CD14-positive monocyte (primary cell): ENCODE data around the gene STX1A. TPM values are rescaled to one million over a fixed set of nuclear protein-coding genes. Genes with fewer than 3 reads are reported as not detected.

Source experiments
- DNase-seq, 3 donors: peaks; one replicate each; pipeline ENCODE4 v3.0.0-alpha.2; 2011 to 2022
- H2AFZ ChIP-seq: 2 replicates; pipeline ENCODE4 v1.6.0; 2012; ENCODE audit warnings: mild to moderate bottlenecking, low read depth, low read length, inconsistent platforms; ENCODE audit not compliant: insufficient read depth, poor library complexity, severe bottlenecking
- H3K27ac ChIP-seq, 2 donors: 1 replicate in 1 of 2; 2 replicates in 1 of 2; pipeline ENCODE4 v1.5.1; 2012 to 2013; ENCODE audit warnings: low read length in 2 of 2, control low read depth in 1 of 2, inconsistent platforms in 1 of 2, low read depth in 1 of 2, mild to moderate bottlenecking in 1 of 2
- H3K27me3 ChIP-seq, 2 donors: one replicate each; pipeline versions ENCODE4 v1.6.0 to v1.6.1; 2011 to 2013; ENCODE audit warnings: low read length in 2 of 2; ENCODE audit not compliant: control insufficient read depth in 2 of 2, insufficient read depth in 2 of 2
- H3K36me3 ChIP-seq, 2 donors: replicated peaks in 1 of 2; 1 replicate in 1 of 2; 2 replicates in 1 of 2; pipeline versions ENCODE4 v1.5.1 to v1.6.1; 2012 to 2013; ENCODE audit warnings: low read length in 2 of 2, control low read depth in 1 of 2, inconsistent platforms in 1 of 2, mild to moderate bottlenecking in 1 of 2; ENCODE audit not compliant: insufficient read depth in 2 of 2, control insufficient read depth in 1 of 2
- H3K4me1 ChIP-seq, 2 donors: 1 replicate in 1 of 2; 2 replicates in 1 of 2; pipeline versions ENCODE4 v1.5.1 to v1.6.1; 2012 to 2013; ENCODE audit warnings: low read length in 2 of 2, control low read depth in 1 of 2, inconsistent platforms in 1 of 2, mild to moderate bottlenecking in 1 of 2, moderate library complexity in 1 of 2; ENCODE audit not compliant: insufficient read depth in 2 of 2, control insufficient read depth in 1 of 2
- H3K4me2 ChIP-seq: replicated peaks from 2 replicates; pipeline ENCODE3; 2012; ENCODE audit warnings: low read length, moderate library complexity, mild to moderate bottlenecking; ENCODE audit not compliant: poor library complexity, severe bottlenecking; ENCODE audit errors: extremely low read depth
- H3K4me3 ChIP-seq, 3 experiments: fragments of 200-600 bp in 1 of 3; sonication (generic) in 1 of 3; replicated peaks in 1 of 3; 1 replicate in 2 of 3; 2 replicates in 1 of 3; pipeline ENCODE4 v1.5.1; 2011 to 2013; ENCODE audit warnings: low read length in 3 of 3, mild to moderate bottlenecking in 3 of 3, control low read depth in 2 of 3, low read depth in 2 of 3, inconsistent platforms in 1 of 3, moderate library complexity in 1 of 3
- H3K79me2 ChIP-seq: 2 replicates; pipeline ENCODE4 v1.6.0; 2012; ENCODE audit warnings: mild to moderate bottlenecking, control low read depth, inconsistent platforms, low read length, moderate library complexity; ENCODE audit not compliant: insufficient read depth
- H3K9ac ChIP-seq: 2 replicates; pipeline ENCODE4 v1.6.0; 2017; ENCODE audit warnings: low read length, mild to moderate bottlenecking; ENCODE audit not compliant: insufficient read depth, poor library complexity, severe bottlenecking
- H3K9me3 ChIP-seq, 2 donors: replicated peaks in 1 of 2; 1 replicate in 1 of 2; 2 replicates in 1 of 2; pipeline versions ENCODE4 v1.5.1 to v1.6.1; 2012 to 2013; ENCODE audit warnings: low read length in 2 of 2, control low read depth in 1 of 2; ENCODE audit not compliant: control insufficient read depth in 1 of 2, insufficient read depth in 1 of 2
- H4K20me1 ChIP-seq: 2 replicates; pipeline ENCODE4 v1.6.0; 2012; ENCODE audit warnings: mild to moderate bottlenecking, low read length, control low read depth, moderate library complexity; ENCODE audit not compliant: insufficient read depth
- H3K27ac Mint-ChIP-seq, 7 donors: one replicate each; pipeline ENCODE4 v1.8.0; 2020; ENCODE audit warnings: mild to moderate bottlenecking in 7 of 7, mixed read lengths in 7 of 7, moderate library complexity in 6 of 7, inconsistent platforms in 2 of 7
- H3K27me3 Mint-ChIP-seq, 3 donors: one replicate each; pipeline ENCODE4 v1.8.0; 2021 to 2022; ENCODE audit warnings: low read depth in 3 of 3, mild to moderate bottlenecking in 3 of 3, mixed read lengths in 3 of 3, moderate library complexity in 3 of 3, inconsistent platforms in 1 of 3
- H3K36me3 Mint-ChIP-seq, 2 donors: one replicate each; pipeline ENCODE4 v1.8.0; 2020; ENCODE audit warnings: mixed read lengths in 2 of 2, inconsistent platforms in 1 of 2, mild to moderate bottlenecking in 1 of 2
- H3K4me1 Mint-ChIP-seq: one replicate; pipeline ENCODE4 v1.8.0; 2020; ENCODE audit warnings: mild to moderate bottlenecking, mixed read lengths
- H3K4me3 Mint-ChIP-seq, 2 donors: one replicate each; pipeline ENCODE4 v1.8.0; 2020; ENCODE audit warnings: mild to moderate bottlenecking in 2 of 2, mixed read lengths in 2 of 2, moderate library complexity in 1 of 2
- H3K9me3 Mint-ChIP-seq, 7 donors: one replicate each; pipeline ENCODE4 v1.8.0; 2020 to 2022; ENCODE audit warnings: mixed read lengths in 7 of 7, mild to moderate bottlenecking in 6 of 7, moderate library complexity in 6 of 7, inconsistent platforms in 2 of 7
- CTCF ChIP-seq: fragments of 200-600 bp; IDR thresholded peaks from one replicate; pipeline ENCODE4 v1.8.0; 2022; ENCODE audit warnings: antibody characterized with exemption, mild to moderate bottlenecking
- WGBS: methylation state at CpG from one replicate; pipeline ENCODE4 v1.1.5; 2013; ENCODE audit warnings: missing lambda C conversion rate; ENCODE audit not compliant: insufficient coverage; 5-methylcytosine and 5-hydroxymethylcytosine counted together
- intact Hi-C, 2 donors: fragments of 100-400 bp; cut with micrococcal nuclease; formaldehyde crosslinking; loops; one replicate each; pipeline versions ENCODE4 v1.15.0 to v1.15.1; 2023
- polyA plus RNA-seq, 3 donors: library from polyadenylated mRNA; depleted of rRNA in 1 of 3; unstranded in 2 of 3; stranded (reverse) in 1 of 3; fragments of 300-500 nt in 2 of 3; fragments of >200 nt in 1 of 3; fragmentation: Illumina TruSeq in 2 of 3; gene quantifications; 1 replicate in 2 of 3; 2 replicates in 1 of 3; pipeline ENCODE4 v1.2.3, GENCODE V29; 2012 to 2021

STX1A gene
- polyA plus RNA-seq, 3 donors = 0.27 to 2.7 (median 0.37) TPM

- no peak for TF ChIP-seq CTCF
- Mint-ChIP-seq H3K4me3 (peak overlapping the region; percentile 69 to 75), H3K27me3 (peaks cover 64 to 90% (median 75%) of the 10 kb centered on the region in 3 donors), H3K36me3 (peaks cover 0 to 2% of the 10 kb centered on the region in 2 donors), H3K4me1 (peaks cover 12% of the 10 kb centered on the region), H3K9me3 (peaks cover under 1 to 21% (median 9%) of the 10 kb centered on the region in 7 donors), H3K27ac (no peak overlapping the region)
- Histone ChIP-seq H4K20me1 (no peaks in the 10 kb centered on the region), H3K36me3 (no peaks in the 10 kb centered on the region), H3K4me3 (peak overlapping the region in 2 of 3 experiments; percentile 17 to 63), H2AFZ (peak overlapping the region; percentile 31), H3K9me3 (peaks cover 4% of the 10 kb centered on the region in 2 donors), H3K9ac (peak overlapping the region; percentile 36), H3K27me3 (peaks cover 25 to 70% of the 10 kb centered on the region in 2 donors), H3K4me1 (peaks cover 9 to 13% of the 10 kb centered on the region in 2 donors), H3K4me2 (peak overlapping the region; percentile 72), H3K79me2 (no peaks in the 10 kb centered on the region), H3K27ac (no peak overlapping the region)
- intact Hi-C loops = loop anchor here (5.0 to 10.0 kb wide), 3 partner anchors 54 to 143 kb away; partner anchors contain the start of gene BAZ1B (in 1 of the 2)
- 3% methylated on average over 45 of the region's 52 CpGs for WGBS
- no peak for DNase-seq
These were observed 51.2 kb downstream of the STX1A start for GRCh38 chr7:73668103-73668885.

GRCh38 chr7:73667344-73668102, 51.9 kb downstream of the STX1A start, which contains the start of gene VPS37D:
Gene VPS37D (plus strand): TSS chr7:73667831. CDS start chr7:73667959, 128 bp downstream.
- Histone ChIP-seq H3K4me2 (peak within 1 kb of the TSS; percentile 72), H3K4me1 (peaks cover 9 to 13% of the 10 kb centered on the region in 2 donors), H3K27me3 (peaks cover 25 to 66% of the 10 kb centered on the region in 2 donors), H3K27ac (no peak within 1 kb of the TSS), H3K4me3 (peak within 1 kb of the TSS; percentile 8 to 63 (median 17)), H2AFZ (peak within 1 kb of the TSS; percentile 66), H3K9ac (peak within 1 kb of the TSS; percentile 36), H4K20me1 (no peaks in the 10 kb centered on the region), H3K9me3 (peaks cover 4 to 11% of the 10 kb centered on the region in 2 donors), H3K36me3 (no peaks in the 10 kb centered on the region), H3K79me2 (no peaks in the 10 kb centered on the region)
- peak; percentile 82 to 86 (median 83) for DNase-seq
- 2% methylated on average over 67 of the region's 79 CpGs for WGBS
- Mint-ChIP-seq H3K27me3 (peaks cover 66 to 91% (median 76%) of the 10 kb centered on the region in 3 donors), H3K36me3 (peaks cover 0 to 5% of the 10 kb centered on the region in 2 donors), H3K27ac (peak within 1 kb of the TSS in 1 of 7 donors; percentile 66), H3K4me3 (peak within 1 kb of the TSS; percentile 69 to 76), H3K4me1 (peaks cover 12% of the 10 kb centered on the region), H3K9me3 (peaks cover 4 to 27% (median 17%) of the 10 kb centered on the region in 7 donors)
- TF ChIP-seq CTCF = peak; percentile 73
- intact Hi-C loops = loop anchor here (5.0 to 10.0 kb wide), 3 partner anchors 55 to 143 kb away; partner anchors contain the start of gene BAZ1B (in 1 of the 2)
